SK-N-SH treated with all-trans-retinoic acid at 6 μM for 48 hours (cell line): ENCODE data around the gene DHRS7B.
"Not testable (repeated sequence)": the region's sequence is repeated elsewhere in the genome, so short reads cannot be mapped to it uniquely, and the experiment has no call there.

Experiments used
- ATAC-seq: fragments of 200-7000 bp; cut with Tn5 transposase; 3 replicates; pipeline ENCODE4 v1.9.1; 2020; ENCODE audit warnings: mild to moderate bottlenecking, moderate library complexity
- ARNTL ChIP-seq: fragments of 450-650 bp; formaldehyde crosslinking; IDR thresholded peaks from 2 replicates; pipeline ENCODE4 v1.5.0; 2020; ENCODE audit warnings: low read depth, mild to moderate bottlenecking, moderate library complexity, borderline replicate concordance
- BACH2 ChIP-seq: fragments of 250-450 bp; sonication (Bioruptor Pico); IDR thresholded peaks from 2 replicates; pipeline ENCODE4 v1.9.0; 2021; ENCODE audit warnings: mild to moderate bottlenecking, borderline replicate concordance
- CSDC2 ChIP-seq: fragments of 250-450 bp; sonication (Bioruptor Pico); IDR thresholded peaks from 2 replicates; pipeline ENCODE4 v1.5.0; 2020; ENCODE audit warnings: mild to moderate bottlenecking, moderate library complexity
- CSRNP3 ChIP-seq: fragments of 250-450 bp; sonication (Bioruptor Pico); IDR thresholded peaks from 2 replicates; pipeline ENCODE4 v1.5.1; 2021; ENCODE audit warnings: mild to moderate bottlenecking, moderate library complexity
- ESRRG ChIP-seq: fragments of 250-450 bp; sonication (Bioruptor Pico); IDR thresholded peaks from 2 replicates; pipeline ENCODE4 v1.6.1; 2021; ENCODE audit warnings: mild to moderate bottlenecking
- GLIS3 ChIP-seq: fragments of 250-450 bp; sonication (Bioruptor Pico); IDR thresholded peaks from 2 replicates; pipeline ENCODE4 v1.5.0; 2020; ENCODE audit warnings: mild to moderate bottlenecking, moderate library complexity
- OSR1 ChIP-seq: fragments of 250-450 bp; sonication (Bioruptor Pico); IDR thresholded peaks from 2 replicates; pipeline ENCODE4 v1.8.0; 2022; ENCODE audit warnings: moderate library complexity, mild to moderate bottlenecking, inconsistent platforms
- PATZ1 ChIP-seq: fragments of 250-450 bp; sonication (Bioruptor Pico); IDR thresholded peaks from 2 replicates; pipeline ENCODE4 v1.8.0; 2020; ENCODE audit warnings: mild to moderate bottlenecking, moderate library complexity, borderline replicate concordance
- POU6F1 ChIP-seq: fragments of 250-450 bp; sonication (Bioruptor Pico); IDR thresholded peaks from 2 replicates; pipeline ENCODE4 v1.8.0; 2021; ENCODE audit warnings: low read depth, mild to moderate bottlenecking, moderate library complexity, borderline replicate concordance
- SNAI2 ChIP-seq: fragments of 250-450 bp; sonication (Bioruptor Pico); IDR thresholded peaks from 2 replicates; pipeline ENCODE4 v1.5.0; 2020; ENCODE audit warnings: mild to moderate bottlenecking, moderate library complexity
- TCF4 ChIP-seq: fragments of 250-450 bp; sonication (Bioruptor Pico); IDR thresholded peaks from 2 replicates; pipeline ENCODE4 v1.8.0; 2021; ENCODE audit warnings: mild to moderate bottlenecking, moderate library complexity, borderline replicate concordance
- TOX ChIP-seq: fragments of 250-450 bp; sonication (Bioruptor Pico); IDR thresholded peaks from 2 replicates; pipeline ENCODE4 v1.8.0; 2021; ENCODE audit warnings: mild to moderate bottlenecking, moderate library complexity, borderline replicate concordance
- TSHZ2 ChIP-seq: fragments of 250-450 bp; sonication (Bioruptor Pico); IDR thresholded peaks from 2 replicates; pipeline ENCODE4 v1.5.0; 2020; ENCODE audit warnings: mild to moderate bottlenecking, moderate library complexity
- ZC3H10 ChIP-seq: fragments of 250-450 bp; sonication (Bioruptor Pico); IDR thresholded peaks from 2 replicates; pipeline ENCODE4 v1.5.1; 2021; ENCODE audit warnings: mild to moderate bottlenecking, moderate library complexity
- ZFP3 ChIP-seq: fragments of 250-450 bp; sonication (Bioruptor Pico); IDR thresholded peaks from 2 replicates; pipeline ENCODE4 v1.5.0; 2020; ENCODE audit warnings: mild to moderate bottlenecking, moderate library complexity
- ZFP30 ChIP-seq: fragments of 450-650 bp; formaldehyde crosslinking; IDR thresholded peaks from 2 replicates; pipeline ENCODE4 v1.5.0; 2022; ENCODE audit warnings: mild to moderate bottlenecking, moderate library complexity
- ZNF565 ChIP-seq: fragments of 450-650 bp; formaldehyde crosslinking; conservative IDR thresholded peaks from 2 replicates; pipeline ENCODE4 v1.5.0; 2020; ENCODE audit warnings: low read depth, mild to moderate bottlenecking, moderate library complexity
- ZNF70 ChIP-seq: fragments of 450-650 bp; formaldehyde crosslinking; IDR thresholded peaks from 2 replicates; pipeline ENCODE4 v1.5.0; 2020; ENCODE audit warnings: mild to moderate bottlenecking, moderate library complexity
- ZNF8 ChIP-seq: fragments of 450-650 bp; formaldehyde crosslinking; IDR thresholded peaks from 2 replicates; pipeline ENCODE4 v1.5.0; 2020; ENCODE audit warnings: mild to moderate bottlenecking, moderate library complexity

The DHRS7B gene

GRCh38 chr17:21106316-21106715 is 20.4 kb upstream of the DHRS7B start:
- ATAC-seq = no peak
- TF ChIP-seq ZFP3 (CRISPR knock-in tag) (no peak), CSDC2 (no peak), ZC3H10 (no peak), GLIS3 (CRISPR knock-in tag) (no peak), CSRNP3 (CRISPR knock-in tag) (no peak), BACH2 (CRISPR knock-in tag) (no peak), ARNTL (CRISPR knock-in tag) (no peak), TCF4 (no peak), ZFP30 (CRISPR knock-in tag) (no peak), POU6F1 (CRISPR knock-in tag) (no peak), TSHZ2 (CRISPR knock-in tag) (no peak), ZNF8 (no peak), TOX (CRISPR knock-in tag) (no peak)

GRCh38 chr17:21107067-21107650 is 19.6 kb upstream of the DHRS7B start:
- not testable (repeated sequence) for ATAC-seq

- no peak for TF ChIP-seq ZNF565
- TF ChIP-seq TCF4 = no peak
- no peak for TF ChIP-seq BACH2 (CRISPR knock-in tag)
- TF ChIP-seq TSHZ2 (CRISPR knock-in tag) = no peak
- no peak for TF ChIP-seq ZNF70 (CRISPR knock-in tag)
- TF ChIP-seq ZFP30 (CRISPR knock-in tag) = no peak
- TF ChIP-seq ZFP3 (CRISPR knock-in tag) = no peak
- no peak for TF ChIP-seq CSRNP3 (CRISPR knock-in tag)
- no peak for TF ChIP-seq ESRRG (CRISPR knock-in tag)
- no peak for TF ChIP-seq ZC3H10
- no peak for TF ChIP-seq OSR1 (CRISPR knock-in tag)
- no peak for ATAC-seq
These were observed 18.1 kb upstream of the DHRS7B start for GRCh38 chr17:21108651-21109050.

GRCh38 chr17:21113049-21113690 is 13.6 kb upstream of the DHRS7B start:
- no peak for ATAC-seq
- TF ChIP-seq SNAI2 = no peak
- TF ChIP-seq GLIS3 (CRISPR knock-in tag) = no peak
- TF ChIP-seq PATZ1 (CRISPR knock-in tag) = no peak
- no peak for TF ChIP-seq ZNF8
- TF ChIP-seq TSHZ2 (CRISPR knock-in tag) = no peak
